ENCODE data around the gene BCLAF3. TPM values are rescaled to one million over a fixed set of nuclear protein-coding genes. Genes with fewer than 3 reads are reported as not detected.

BCLAF3 gene
- total RNA-seq, 1 donor from 2014 or later = 4.1 TPM

DNA sequence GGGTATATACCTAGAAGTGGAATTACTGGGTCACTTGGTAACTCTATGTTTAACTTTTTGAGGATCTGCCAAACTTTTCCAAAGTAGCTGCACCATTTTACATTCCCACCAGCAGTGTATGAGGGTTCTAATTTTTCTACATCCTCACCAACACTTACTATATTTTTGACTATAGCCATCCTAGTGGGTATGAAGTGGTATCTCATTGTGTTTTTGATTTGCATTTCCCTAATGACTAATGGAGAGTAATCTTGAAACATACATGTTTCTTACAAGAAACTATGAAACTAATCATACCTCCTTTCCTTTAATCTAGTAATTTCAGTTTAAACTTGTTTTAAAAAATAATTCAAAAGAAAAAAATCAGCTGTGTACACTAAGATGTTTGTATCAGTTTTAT lies 17.9 kb downstream of the BCLAF3 start:
- DNase-seq (ENCODE audit: extremely low read depth, low read depth, low spot score) = no peak

DNA sequence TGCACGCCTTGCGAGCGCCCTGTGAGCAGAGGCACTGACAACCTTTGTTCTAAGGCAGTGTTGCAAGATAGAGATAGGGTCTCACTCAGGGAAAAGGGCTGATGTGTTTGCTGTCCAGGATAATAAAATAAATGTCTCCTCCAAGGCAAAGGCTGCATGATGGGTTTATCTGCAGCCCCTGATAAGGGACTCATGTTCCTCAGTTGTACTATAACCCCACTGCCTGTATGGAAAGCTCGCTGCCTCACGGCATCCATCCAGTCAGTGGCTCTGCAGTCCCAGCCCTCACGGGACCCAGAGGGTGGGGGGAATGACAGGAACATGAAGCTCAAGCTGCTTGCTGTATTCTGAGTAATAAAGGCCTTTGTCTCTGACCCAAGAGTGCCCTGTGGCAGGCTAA lies 22.6 kb downstream of the BCLAF3 start:
- no peak for DNase-seq (ENCODE audit: extremely low read depth, low read depth, low spot score)

GRCh38 chrX:19966056-19966455 lies 24.8 kb downstream of the BCLAF3 start:
- DNase-seq (ENCODE audit: extremely low read depth, low read depth, low spot score) = no peak

DNA sequence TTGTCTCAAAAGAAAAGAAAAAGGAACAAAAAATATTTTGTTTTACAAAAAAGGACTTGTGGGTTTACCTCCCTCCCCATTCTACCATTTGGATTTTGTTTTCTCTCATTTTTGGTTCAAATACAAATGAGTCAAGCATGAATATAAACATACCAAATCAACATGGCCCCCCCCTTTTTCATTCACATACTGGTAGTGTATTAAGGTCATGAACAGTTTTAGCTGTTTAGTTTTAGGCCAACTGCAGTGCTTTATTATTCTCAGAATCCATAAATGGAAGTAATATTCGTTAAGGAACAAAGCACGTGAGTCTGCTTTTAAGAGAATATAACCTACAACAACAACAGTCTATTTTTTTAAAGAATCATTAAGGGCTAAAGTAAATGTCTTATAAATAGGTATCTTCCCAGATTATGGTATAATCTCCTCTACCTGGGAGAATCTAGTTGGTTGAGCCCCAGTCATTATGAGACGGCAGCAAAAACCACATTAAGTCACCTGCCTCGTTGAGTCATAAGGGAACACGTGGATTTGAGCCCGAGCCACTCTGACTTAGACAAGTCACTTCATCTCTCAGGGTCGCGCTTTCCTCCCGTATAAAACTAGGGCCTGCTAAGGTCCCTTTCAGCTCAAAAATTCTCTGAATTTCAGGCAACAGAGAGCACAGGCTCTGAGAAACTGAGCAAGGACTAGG lies 26.7 kb downstream of the BCLAF3 start:
- no peak for DNase-seq (ENCODE audit: extremely low read depth, low read depth, low spot score)

DNA sequence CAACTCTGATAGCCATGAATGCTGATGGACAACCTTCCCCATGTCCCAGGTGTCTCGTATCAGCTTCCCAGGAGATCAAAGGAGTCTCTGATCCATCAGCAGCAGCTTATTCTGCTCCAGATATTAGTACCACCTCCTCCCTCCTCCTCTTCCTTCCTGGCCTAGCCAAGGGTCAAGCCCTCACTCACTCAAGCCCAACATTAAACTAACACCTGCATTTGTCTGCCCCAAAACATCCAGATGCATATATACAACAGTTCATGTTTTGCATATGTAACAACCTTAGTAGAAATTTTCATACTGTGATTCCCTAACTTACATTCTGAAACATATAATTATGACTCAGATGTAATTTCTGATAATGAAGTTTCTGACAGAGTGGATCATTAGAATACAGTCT lies 29.9 kb downstream of the BCLAF3 start:
- DNase-seq (ENCODE audit: extremely low read depth, low read depth, low spot score) = no peak

- no peak for DNase-seq (ENCODE audit: extremely low read depth, low read depth, low spot score)
Measured at GRCh38 chrX:19958552-19959486, 32.0 kb downstream of the BCLAF3 start.

GRCh38 chrX:19956923-19957322 lies 33.9 kb downstream of the BCLAF3 start:
- DNase-seq (ENCODE audit: extremely low read depth, low read depth, low spot score) = no peak

GRCh38 chrX:19956306-19956705 lies 34.6 kb downstream of the BCLAF3 start:
- no peak for DNase-seq (ENCODE audit: extremely low read depth, low read depth, low spot score)

DNA sequence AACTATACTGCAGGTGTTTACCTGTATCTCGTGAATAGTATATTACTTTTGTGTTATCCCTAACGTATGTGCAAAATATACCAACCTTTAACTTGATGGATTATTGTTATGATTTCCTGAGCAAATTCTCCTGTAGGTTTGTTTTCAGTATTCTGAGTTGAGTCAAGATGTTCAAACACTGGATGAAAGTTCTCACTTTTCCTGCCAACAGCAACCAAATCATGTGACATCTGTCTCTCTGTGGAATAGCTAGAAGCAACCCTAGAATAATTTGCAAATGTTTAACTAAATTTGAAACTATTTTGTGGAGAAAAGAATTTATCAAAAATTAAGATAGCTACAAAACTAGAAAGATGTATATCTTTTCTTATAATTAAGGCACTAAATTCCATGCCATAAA lies 35.6 kb downstream of the BCLAF3 start:
- no peak for DNase-seq (ENCODE audit: extremely low read depth, low read depth, low spot score)

GRCh38 chrX:19954335-19955096 lies 36.3 kb downstream of the BCLAF3 start:
- no peak for DNase-seq (ENCODE audit: extremely low read depth, low read depth, low spot score)

- no peak for DNase-seq (ENCODE audit: extremely low read depth, low read depth, low spot score)
Measured at GRCh38 chrX:19953145-19953544, 37.7 kb downstream of the BCLAF3 start.

DNA sequence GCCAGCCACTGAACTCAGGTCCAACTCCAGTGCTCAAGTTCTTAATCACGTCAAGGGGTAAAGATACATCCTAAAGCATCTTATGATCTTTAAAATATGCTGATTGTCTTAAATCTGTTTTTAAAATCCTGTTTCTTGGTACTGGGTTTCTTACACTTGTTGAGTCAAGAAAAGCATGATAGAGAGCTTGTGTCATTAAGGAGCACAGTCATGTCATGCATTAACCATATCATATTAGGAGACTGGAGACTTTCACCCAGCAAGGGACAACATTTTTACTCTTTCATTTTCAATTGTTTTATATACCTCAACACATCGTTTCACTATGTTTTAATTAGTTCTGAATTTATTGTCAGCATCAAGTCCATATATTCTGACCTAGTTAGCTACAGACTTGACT lies 41.5 kb downstream of the BCLAF3 start:
- DNase-seq (ENCODE audit: extremely low read depth, low read depth, low spot score) = no peak

DNA sequence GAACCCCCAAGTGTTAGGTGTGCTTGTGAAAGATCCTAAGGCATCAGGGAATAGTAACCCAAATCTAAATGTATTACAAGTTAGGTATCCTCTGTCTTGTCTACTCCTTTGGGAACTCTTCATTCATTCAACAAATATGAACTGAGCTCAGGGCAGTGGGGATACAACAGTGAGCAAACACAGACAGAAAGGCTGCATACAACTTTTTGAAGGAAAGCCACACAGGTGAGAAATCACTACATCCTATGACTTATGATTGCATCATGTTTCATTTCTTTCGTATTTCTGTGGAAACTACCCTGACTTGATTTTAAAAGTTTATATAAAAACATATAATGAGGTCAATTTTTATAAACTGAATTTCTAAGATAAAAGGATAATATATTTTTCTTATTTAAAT lies 43.2 kb downstream of the BCLAF3 start:
- no peak for DNase-seq (ENCODE audit: extremely low read depth, low read depth, low spot score)

Other genes starting within 250 kb of the BCLAF3 start
- gene SH3KBP1, start 103.5 kb downstream of the BCLAF3 start, total RNA-seq = 27.6 and 28.8 TPM in 2 replicates
- 0.58 TPM in 2 replicates for gene MAP7D2, start 125.8 kb upstream of the BCLAF3 start, total RNA-seq
- gene EIF1AX, start 150.8 kb upstream of the BCLAF3 start, total RNA-seq = 44.7 and 48.1 TPM in 2 replicates

Data from glomerular endothelial cell (primary cell).